GM12892 (cell line): ENCODE measurements around the gene TACC2.

Experiments
- POLR2A ChIP-seq: IDR thresholded peaks from 2 replicates; pipeline ENCODE4 v1.6.1; 2011; ENCODE audit warnings: low read depth, low read length, control low read depth
- POLR2AphosphoS5 ChIP-seq: IDR thresholded peaks from 2 replicates; pipeline ENCODE4 v1.6.1; 2011; ENCODE audit warnings: low read depth, low read length, control low read depth
- TAF1 ChIP-seq: IDR thresholded peaks from 2 replicates; pipeline ENCODE4 v1.6.1; 2011; ENCODE audit warnings: low read depth, mild to moderate bottlenecking, control low read depth, low read length, borderline replicate concordance

DNA sequence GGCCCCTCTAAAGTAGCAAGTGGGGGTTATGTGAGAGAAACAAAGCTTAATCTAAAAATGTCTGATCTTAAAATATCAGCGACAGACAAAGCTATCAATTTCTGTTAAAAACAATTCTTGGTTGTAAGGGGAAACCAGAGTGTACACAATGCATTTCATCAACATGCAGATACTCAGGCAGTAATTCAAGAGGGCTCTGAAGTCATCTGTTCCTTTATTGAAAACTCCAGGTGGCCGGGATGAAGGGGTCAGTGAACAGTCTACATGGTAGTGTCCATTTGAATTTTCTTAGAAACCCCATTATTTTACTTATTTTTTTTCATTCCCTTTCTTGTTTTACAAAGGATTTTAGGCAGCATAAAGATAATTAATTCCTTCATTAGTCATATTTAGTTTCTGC is 245.5 kb downstream of the TACC2 start:
- TF ChIP-seq POLR2AphosphoS5 (no peak), POLR2A (no peak), TAF1 (no peak)
